RWPE2 (cell line): ENCODE results near the gene RNGTT.
A peak's percentile ranks its signal among the peaks of the same experiment; 100 is the strongest.
"Not testable (repeated sequence)": the region's sequence is repeated elsewhere in the genome, so short reads cannot be mapped to it uniquely, and the experiment has no call there.

Experiments
- ATAC-seq: fragments of 200-7000 bp; cut with Tn5 transposase; 3 replicates; pipeline ENCODE4 v1.9.1; 2021; ENCODE audit warnings: low read depth
- DNase-seq: peaks from one replicate; pipeline ENCODE4 v3.0.0-alpha.2; 2020; ENCODE audit warnings: low spot score
- H3K27ac ChIP-seq: fragments of 450-650 bp; 2 replicates; pipeline ENCODE4 v1.5.1; 2017; ENCODE audit warnings: mild to moderate bottlenecking; ENCODE audit not compliant: poor library complexity, severe bottlenecking
- H3K27me3 ChIP-seq: fragments of 250-450 bp; sonication (Bioruptor Pico); 2 replicates; pipeline ENCODE4 v1.5.1; 2021; ENCODE audit warnings: mild to moderate bottlenecking, moderate library complexity; ENCODE audit not compliant: insufficient read depth, poor library complexity, severe bottlenecking
- H3K36me3 ChIP-seq: fragments of 250-450 bp; sonication (Bioruptor Pico); 2 replicates; pipeline ENCODE4 v1.5.1; 2020; ENCODE audit warnings: low read depth, mild to moderate bottlenecking, moderate library complexity
- H3K4me1 ChIP-seq: fragments of 250-450 bp; sonication (Bioruptor Pico); 2 replicates; pipeline ENCODE4 v1.5.1; 2021; ENCODE audit warnings: mild to moderate bottlenecking, moderate library complexity; ENCODE audit not compliant: insufficient read depth, poor library complexity, severe bottlenecking
- H3K4me3 ChIP-seq: fragments of 250-450 bp; sonication (Bioruptor Pico); 2 replicates; pipeline ENCODE4 v1.5.1; 2021; ENCODE audit warnings: mild to moderate bottlenecking, moderate library complexity; ENCODE audit not compliant: severe bottlenecking
- H3K9me3 ChIP-seq: fragments of 250-450 bp; sonication (Bioruptor Pico); 2 replicates; pipeline ENCODE4 v1.5.1; 2021; ENCODE audit warnings: mild to moderate bottlenecking, moderate library complexity; ENCODE audit not compliant: severe bottlenecking
- TF ChIP-seq, protein P1 (sequence below): fragments of 450-650 bp; IDR thresholded peaks from one replicate; pipeline ENCODE4 v1.5.1; 2017; ENCODE audit warnings: mild to moderate bottlenecking, moderate library complexity; ENCODE audit not compliant: poor library complexity, severe bottlenecking

Gene RNGTT

DNA sequence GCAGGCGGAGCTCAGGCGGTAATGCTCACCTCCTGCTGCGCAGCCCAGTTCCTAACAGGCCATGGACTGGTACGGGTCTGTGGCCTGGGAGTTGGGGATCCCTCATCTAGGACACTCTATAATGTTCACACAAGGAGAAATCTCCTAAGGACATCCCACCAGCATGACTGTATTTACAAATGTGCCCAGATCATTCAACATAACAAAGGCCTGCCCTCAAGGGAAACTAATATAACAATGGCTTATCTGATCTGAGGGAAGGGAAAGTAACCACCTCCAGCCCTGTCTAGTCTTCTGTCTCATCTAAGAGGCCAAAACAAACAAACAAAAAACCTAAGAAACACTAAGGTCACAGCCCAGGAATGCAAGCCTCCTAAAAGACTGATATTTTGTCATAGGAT is 232.8 kb downstream of the RNGTT start:
- ATAC-seq (peak; percentile 89), DNase-seq (no peak)
- no peak overlapping the region for H3K4me3 ChIP-seq
- H3K9me3 ChIP-seq: no peaks in the 10 kb centered on the region
- no peaks in the 10 kb centered on the region for H3K36me3 ChIP-seq
- H3K27me3 ChIP-seq: no peaks in the 10 kb centered on the region
- H3K27ac ChIP-seq: no peak overlapping the region
- H3K4me1 ChIP-seq: peaks cover 7% of the 10 kb centered on the region
- TF ChIP-seq, protein P1, sequence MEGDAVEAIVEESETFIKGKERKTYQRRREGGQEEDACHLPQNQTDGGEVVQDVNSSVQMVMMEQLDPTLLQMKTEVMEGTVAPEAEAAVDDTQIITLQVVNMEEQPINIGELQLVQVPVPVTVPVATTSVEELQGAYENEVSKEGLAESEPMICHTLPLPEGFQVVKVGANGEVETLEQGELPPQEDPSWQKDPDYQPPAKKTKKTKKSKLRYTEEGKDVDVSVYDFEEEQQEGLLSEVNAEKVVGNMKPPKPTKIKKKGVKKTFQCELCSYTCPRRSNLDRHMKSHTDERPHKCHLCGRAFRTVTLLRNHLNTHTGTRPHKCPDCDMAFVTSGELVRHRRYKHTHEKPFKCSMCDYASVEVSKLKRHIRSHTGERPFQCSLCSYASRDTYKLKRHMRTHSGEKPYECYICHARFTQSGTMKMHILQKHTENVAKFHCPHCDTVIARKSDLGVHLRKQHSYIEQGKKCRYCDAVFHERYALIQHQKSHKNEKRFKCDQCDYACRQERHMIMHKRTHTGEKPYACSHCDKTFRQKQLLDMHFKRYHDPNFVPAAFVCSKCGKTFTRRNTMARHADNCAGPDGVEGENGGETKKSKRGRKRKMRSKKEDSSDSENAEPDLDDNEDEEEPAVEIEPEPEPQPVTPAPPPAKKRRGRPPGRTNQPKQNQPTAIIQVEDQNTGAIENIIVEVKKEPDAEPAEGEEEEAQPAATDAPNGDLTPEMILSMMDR: no peak

- peaks cover 7% of the 10 kb centered on the region for H3K4me1 ChIP-seq
Measured at GRCh38 chr6:88728756-88729155, 234.7 kb downstream of the RNGTT start.

GRCh38 chr6:88726409-88726808 is 237.0 kb downstream of the RNGTT start:
- not testable (repeated sequence) for H3K27ac ChIP-seq, H3K36me3 ChIP-seq, DNase-seq, H3K4me1 ChIP-seq, ATAC-seq, H3K4me3 ChIP-seq, H3K27me3 ChIP-seq, H3K9me3 ChIP-seq

More at GRCh38 chr6:88728756-88729155, 234.7 kb downstream of the RNGTT start:
- ATAC-seq (no peak), DNase-seq (no peak)
- H3K9me3 ChIP-seq: no peaks in the 10 kb centered on the region
- H3K27ac ChIP-seq: no peak overlapping the region
- no peak overlapping the region for H3K4me3 ChIP-seq
- H3K27me3 ChIP-seq: no peaks in the 10 kb centered on the region
- TF ChIP-seq, protein P1: no peak
- H3K36me3 ChIP-seq: no peaks in the 10 kb centered on the region

GRCh38 chr6:88725111-88725975 is 238.1 kb downstream of the RNGTT start:
- Histone ChIP-seq H3K36me3 (no peaks in the 10 kb centered on the region), H3K4me3 (no peak overlapping the region), H3K27me3 (no peaks in the 10 kb centered on the region), H3K27ac (no peak overlapping the region), H3K4me1 (peaks cover under 1% of the 10 kb centered on the region), H3K9me3 (no peaks in the 10 kb centered on the region)
- no peak for DNase-seq
- ATAC-seq: no peak
- TF ChIP-seq, protein P1: no peak

GRCh38 chr6:88722686-88723085 is 240.7 kb downstream of the RNGTT start:
- TF ChIP-seq, protein P1: no peak
- Histone ChIP-seq H3K36me3 (no peaks in the 10 kb centered on the region), H3K27ac (no peak overlapping the region), H3K4me3 (no peak overlapping the region), H3K9me3 (no peaks in the 10 kb centered on the region), H3K27me3 (no peaks in the 10 kb centered on the region), H3K4me1 (no peaks in the 10 kb centered on the region)
- no peak for ATAC-seq
- no peak for DNase-seq

- H3K4me1 ChIP-seq, H3K4me3 ChIP-seq, ATAC-seq, H3K27me3 ChIP-seq, DNase-seq, H3K36me3 ChIP-seq, H3K27ac ChIP-seq, H3K9me3 ChIP-seq: not testable (repeated sequence)
Measured at GRCh38 chr6:88716399-88716798, 247.0 kb downstream of the RNGTT start.
